ENCODE data around the gene MTIF2. TPM values are rescaled to one million over a fixed set of nuclear protein-coding genes. Genes with fewer than 3 reads are reported as not detected.

Gene MTIF2
- total RNA-seq, 2 experiments from 2014 or later, result 13.0 to 15.6 TPM

DNA sequence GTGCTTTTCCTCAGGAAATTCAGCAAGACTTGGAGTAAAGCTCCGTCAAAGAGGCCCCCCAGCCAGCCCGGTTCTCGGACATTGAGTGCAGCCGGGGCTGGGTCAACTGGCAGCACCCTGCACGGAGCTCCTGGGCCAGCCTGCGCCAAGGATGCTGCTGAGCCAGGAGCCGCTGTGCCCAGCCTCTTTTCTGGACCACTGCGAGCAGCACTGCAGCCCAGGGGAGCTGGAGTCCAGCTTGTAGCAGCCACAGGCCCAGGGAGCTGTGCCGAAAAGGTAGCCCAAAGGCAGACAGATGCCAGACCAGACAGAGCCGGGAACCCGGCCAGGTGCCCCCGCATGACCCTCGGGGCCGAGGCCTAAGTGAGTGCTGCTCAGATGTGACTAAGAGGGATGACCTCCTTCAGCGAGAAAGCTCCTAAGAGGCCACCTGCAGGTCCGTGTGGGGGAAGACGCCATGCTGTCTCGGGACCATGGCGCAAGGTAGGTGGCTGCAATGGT, 44.2 kb downstream of the MTIF2 start:
- ATAC-seq (ENCODE audit: poor library complexity), result no peak
- H3K27ac ChIP-seq (ENCODE audit: low read depth in 1 of 2, low read length in 2 of 2), result no peak overlapping the region
- Mint-ChIP-seq H3K27me3 (no peaks in the 10 kb centered on the region), H3K36me3 (ENCODE audit: low read depth) (peaks cover 6% of the 10 kb centered on the region), H3K4me1 (ENCODE audit: low read depth) (peaks cover 44% of the 10 kb centered on the region), H3K27ac (peak overlapping the region; percentile 86), H3K9me3 (peaks cover 5% of the 10 kb centered on the region), H3K4me3 (peak overlapping the region; percentile 64)
- ChIA-PET CTCF (interaction anchor here (1.4 kb wide), 1 partner anchor 8 kb away, joined by 4 read pairs; the partner anchor contains the start of gene RPS27A), POLR2A (interaction anchor here (2.2 to 4.4 kb wide), 4 partner anchors 8 to 394 kb away, joined by 10 to 71 read pairs (median 19); partner anchors contain the start of genes CFAP36, CLHC1, RPS27A and RTN4)
- no peaks in the 10 kb centered on the region for H3K27me3 ChIP-seq (ENCODE audit: control insufficient read depth in 1 of 2, insufficient read depth in 2 of 2, low read length in 2 of 2)
- peaks cover 14% of the 10 kb centered on the region for H3K4me1 ChIP-seq (ENCODE audit: insufficient read depth, low read length)
- no peaks in the 10 kb centered on the region for H3K36me3 ChIP-seq (ENCODE audit: insufficient read depth, low read length)
- peak in 2 of 14 experiments; percentile 6 to 29 for DNase-seq
- intact Hi-C loops (cut with DNase I, micrococcal nuclease), result loop anchor here in 1 of 2 experiments (5.0 kb wide), 2 partner anchors 88 to 498 kb away; no protein-coding TSS in a partner anchor
- H3K4me3 ChIP-seq (ENCODE audit: low read length), result no peak overlapping the region
- TF ChIP-seq, protein P1, sequence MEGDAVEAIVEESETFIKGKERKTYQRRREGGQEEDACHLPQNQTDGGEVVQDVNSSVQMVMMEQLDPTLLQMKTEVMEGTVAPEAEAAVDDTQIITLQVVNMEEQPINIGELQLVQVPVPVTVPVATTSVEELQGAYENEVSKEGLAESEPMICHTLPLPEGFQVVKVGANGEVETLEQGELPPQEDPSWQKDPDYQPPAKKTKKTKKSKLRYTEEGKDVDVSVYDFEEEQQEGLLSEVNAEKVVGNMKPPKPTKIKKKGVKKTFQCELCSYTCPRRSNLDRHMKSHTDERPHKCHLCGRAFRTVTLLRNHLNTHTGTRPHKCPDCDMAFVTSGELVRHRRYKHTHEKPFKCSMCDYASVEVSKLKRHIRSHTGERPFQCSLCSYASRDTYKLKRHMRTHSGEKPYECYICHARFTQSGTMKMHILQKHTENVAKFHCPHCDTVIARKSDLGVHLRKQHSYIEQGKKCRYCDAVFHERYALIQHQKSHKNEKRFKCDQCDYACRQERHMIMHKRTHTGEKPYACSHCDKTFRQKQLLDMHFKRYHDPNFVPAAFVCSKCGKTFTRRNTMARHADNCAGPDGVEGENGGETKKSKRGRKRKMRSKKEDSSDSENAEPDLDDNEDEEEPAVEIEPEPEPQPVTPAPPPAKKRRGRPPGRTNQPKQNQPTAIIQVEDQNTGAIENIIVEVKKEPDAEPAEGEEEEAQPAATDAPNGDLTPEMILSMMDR (IDR thresholded peaks at IDR 0.05), result no peak
- peaks cover 0 to 18% of the 10 kb centered on the region in 2 experiments for H3K9me3 ChIP-seq (ENCODE audit: control insufficient read depth in 1 of 2, insufficient read depth in 1 of 2, low read length in 2 of 2)

DNA sequence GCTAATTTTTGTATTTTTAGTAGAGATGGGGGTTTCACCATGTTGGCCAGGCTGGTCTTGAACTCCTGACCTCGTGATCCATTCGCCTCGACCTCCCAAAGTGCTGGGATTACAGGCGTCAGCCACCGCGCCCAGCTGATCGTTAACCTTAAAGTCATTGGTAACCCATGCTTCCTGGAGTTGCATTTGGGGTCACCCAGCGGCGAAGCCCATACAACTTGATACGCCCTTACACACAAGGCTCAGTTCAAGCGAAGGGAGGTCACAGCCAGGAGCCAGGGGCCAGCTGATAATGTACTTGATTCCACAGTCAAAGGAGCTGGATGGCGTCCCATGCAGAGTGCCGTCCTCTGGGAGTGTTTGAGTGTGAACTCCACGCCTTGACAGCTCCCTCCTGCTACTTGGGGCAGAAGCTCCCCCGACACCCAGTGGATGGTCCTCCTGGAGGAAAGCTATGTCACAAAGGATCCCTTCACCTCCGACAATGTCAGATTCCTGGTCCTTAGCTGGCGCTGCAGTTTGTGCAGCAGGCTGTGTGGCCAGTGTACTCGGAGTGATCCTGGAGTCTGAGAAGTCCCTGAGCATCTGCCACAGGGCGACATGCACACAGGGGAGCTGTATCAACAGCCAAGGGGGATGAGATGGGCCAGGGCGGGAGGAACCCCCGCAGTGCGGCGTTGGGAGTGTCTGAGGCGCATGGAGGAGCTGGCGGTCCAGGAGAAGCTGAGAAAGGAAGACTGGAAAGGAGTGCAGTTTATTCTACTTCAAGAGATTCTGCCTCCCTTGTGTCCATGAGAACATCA, 44.9 kb downstream of the MTIF2 start:
- ChIA-PET CTCF (interaction anchor here (0.7 to 1.9 kb wide), 6 partner anchors 9 to 388 kb away, joined by 3 to 11 read pairs (median 4); partner anchors contain the start of genes RPS27A and RTN4), POLR2A (interaction anchor here (0.6 to 4.4 kb wide), 9 partner anchors 9 to 394 kb away, joined by 3 to 71 read pairs (median 7); partner anchors contain the start of genes CFAP36, CLHC1, RPS27A and RTN4)
- no peaks in the 10 kb centered on the region for H3K36me3 ChIP-seq (ENCODE audit: insufficient read depth, low read length)
- Mint-ChIP-seq H3K36me3 (ENCODE audit: low read depth) (peaks cover 6% of the 10 kb centered on the region), H3K4me3 (peak overlapping the region; percentile 87), H3K27ac (peak overlapping the region; percentile 86), H3K4me1 (ENCODE audit: low read depth) (peaks cover 42% of the 10 kb centered on the region), H3K27me3 (no peaks in the 10 kb centered on the region), H3K9me3 (peaks cover 5% of the 10 kb centered on the region)
- intact Hi-C loops (cut with DNase I, micrococcal nuclease), result no loop called here
- H3K4me1 ChIP-seq (ENCODE audit: insufficient read depth, low read length), result peaks cover 14% of the 10 kb centered on the region
- H3K4me3 ChIP-seq (ENCODE audit: low read length), result peak overlapping the region; percentile 53
- no peaks in the 10 kb centered on the region for H3K27me3 ChIP-seq (ENCODE audit: control insufficient read depth in 1 of 2, insufficient read depth in 2 of 2, low read length in 2 of 2)
- TF ChIP-seq, protein P1 (IDR thresholded peaks at IDR 0.05), result no peak
- peak overlapping the region in 1 of 2 donors; percentile 80 for H3K27ac ChIP-seq (ENCODE audit: low read depth in 1 of 2, low read length in 2 of 2)
- peaks cover 0 to 18% of the 10 kb centered on the region in 2 experiments for H3K9me3 ChIP-seq (ENCODE audit: control insufficient read depth in 1 of 2, insufficient read depth in 1 of 2, low read length in 2 of 2)
- ATAC-seq (ENCODE audit: poor library complexity) (no peak), DNase-seq (peak in 3 of 14 experiments; percentile 9 to 46 (median 34))

DNA sequence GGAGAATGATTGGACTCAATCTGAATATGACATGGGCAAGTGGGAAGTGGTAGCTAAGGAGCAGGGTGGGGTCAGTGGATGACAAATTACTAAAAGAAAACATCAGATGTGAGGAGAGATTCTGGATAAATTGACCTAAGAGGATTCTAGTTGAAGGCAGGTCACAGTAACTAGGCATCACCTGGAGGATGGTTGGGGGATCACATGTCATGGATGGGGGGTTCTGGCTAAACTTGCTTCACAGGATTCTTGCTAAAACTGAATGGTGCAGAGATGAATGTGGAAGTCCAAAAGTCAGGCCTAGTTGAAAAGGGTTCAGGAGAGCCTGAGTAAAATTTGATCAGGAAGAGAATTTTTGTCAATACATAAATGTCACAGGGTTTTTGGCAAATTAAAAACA, 55.2 kb downstream of the MTIF2 start:
- intact Hi-C loops (cut with DNase I, micrococcal nuclease), result no loop called here
- TF ChIP-seq, protein P1 (IDR thresholded peaks at IDR 0.05), result no peak
- CTCF ChIA-PET, result interaction anchor here (1.6 kb wide), 1 partner anchor 9 kb away, joined by 3 read pairs; no protein-coding TSS in a partner anchor
- H3K9me3 ChIP-seq (ENCODE audit: control insufficient read depth in 1 of 2, insufficient read depth in 1 of 2, low read length in 2 of 2), result no peaks in the 10 kb centered on the region
- H3K27me3 ChIP-seq (ENCODE audit: control insufficient read depth in 1 of 2, insufficient read depth in 2 of 2, low read length in 2 of 2), result no peaks in the 10 kb centered on the region
- Mint-ChIP-seq H3K27ac (no peak overlapping the region), H3K4me1 (ENCODE audit: low read depth) (no peaks in the 10 kb centered on the region), H3K27me3 (no peaks in the 10 kb centered on the region), H3K36me3 (ENCODE audit: low read depth) (no peaks in the 10 kb centered on the region), H3K9me3 (no peaks in the 10 kb centered on the region), H3K4me3 (no peak overlapping the region)
- no peaks in the 10 kb centered on the region for H3K36me3 ChIP-seq (ENCODE audit: insufficient read depth, low read length)
- no peak overlapping the region for H3K27ac ChIP-seq (ENCODE audit: low read depth in 1 of 2, low read length in 2 of 2)
- H3K4me3 ChIP-seq (ENCODE audit: low read length), result no peak overlapping the region
- DNase-seq (no peak), ATAC-seq (ENCODE audit: poor library complexity) (no peak)
- POLR2A ChIA-PET, result no interaction called here
- H3K4me1 ChIP-seq (ENCODE audit: insufficient read depth, low read length), result no peaks in the 10 kb centered on the region

All from CD4-positive, alpha-beta T cell (primary cell).